GM15510 (cell line): ENCODE measurements around the gene TSEN15.

Experiments
- POLR2A ChIP-seq: IDR thresholded peaks from 3 replicates; pipeline ENCODE4 v1.6.1; 2011; ENCODE audit warnings: borderline replicate concordance; ENCODE audit not compliant: insufficient read length; ENCODE audit errors: extremely low read depth

TSEN15 gene

DNA sequence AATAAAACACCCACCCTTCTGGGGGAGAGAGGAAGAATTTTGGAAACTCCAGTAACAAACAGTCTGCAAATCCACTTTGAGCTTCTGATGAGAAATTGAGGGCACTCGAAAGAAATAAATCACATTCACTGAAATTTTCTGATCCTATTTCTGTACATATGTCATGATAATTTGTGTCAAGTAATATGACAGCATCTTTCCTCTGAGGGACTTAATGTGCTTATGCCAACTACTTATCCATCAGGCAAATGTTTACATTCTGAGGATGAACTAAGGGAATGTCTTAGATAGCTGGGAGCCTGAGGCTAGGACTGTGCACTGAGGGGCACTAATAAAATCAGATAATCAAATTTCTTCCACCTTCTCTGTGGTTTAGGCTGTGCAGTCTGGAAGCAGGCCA is 44.5 kb downstream of the TSEN15 start:
- no peak for TF ChIP-seq POLR2A

DNA sequence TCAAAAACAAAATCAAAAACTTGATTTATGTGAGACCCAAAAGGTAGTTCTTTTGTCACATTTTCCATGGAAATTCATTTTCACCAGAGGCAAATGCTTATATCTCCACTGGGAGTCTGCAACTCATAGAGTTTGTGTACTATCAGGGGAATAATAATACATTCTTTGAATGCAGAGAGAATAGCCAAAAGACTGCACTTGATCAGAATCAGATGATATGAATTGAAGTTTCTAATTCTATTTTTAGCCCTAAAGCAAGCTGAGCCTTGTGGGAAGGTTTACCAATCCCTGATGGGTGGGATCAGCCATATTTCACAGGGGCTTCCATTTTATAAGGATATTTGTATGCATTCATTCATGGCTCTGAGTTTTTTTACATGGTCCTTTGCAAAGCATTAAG is 49.6 kb downstream of the TSEN15 start:
- no peak for TF ChIP-seq POLR2A

DNA sequence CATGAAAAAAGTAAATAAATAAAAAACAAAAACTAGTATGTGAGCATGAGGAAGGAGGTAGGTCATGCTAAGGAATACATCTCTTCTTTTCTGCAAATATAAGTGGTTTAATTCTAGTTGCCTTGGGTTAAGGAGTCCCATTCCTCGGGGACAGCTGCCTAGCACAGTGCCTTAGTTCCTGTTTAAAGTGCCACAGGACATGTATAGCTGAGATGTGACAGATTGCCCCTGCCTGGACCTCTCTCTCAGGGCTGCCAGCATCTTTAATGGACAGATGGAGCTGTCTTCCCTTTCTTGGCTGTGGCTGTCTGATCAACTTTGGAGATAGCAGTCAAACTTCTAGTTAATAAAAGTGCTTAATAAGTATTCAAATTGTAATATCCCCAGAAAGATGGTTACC is 50.0 kb downstream of the TSEN15 start:
- TF ChIP-seq POLR2A = no peak

DNA sequence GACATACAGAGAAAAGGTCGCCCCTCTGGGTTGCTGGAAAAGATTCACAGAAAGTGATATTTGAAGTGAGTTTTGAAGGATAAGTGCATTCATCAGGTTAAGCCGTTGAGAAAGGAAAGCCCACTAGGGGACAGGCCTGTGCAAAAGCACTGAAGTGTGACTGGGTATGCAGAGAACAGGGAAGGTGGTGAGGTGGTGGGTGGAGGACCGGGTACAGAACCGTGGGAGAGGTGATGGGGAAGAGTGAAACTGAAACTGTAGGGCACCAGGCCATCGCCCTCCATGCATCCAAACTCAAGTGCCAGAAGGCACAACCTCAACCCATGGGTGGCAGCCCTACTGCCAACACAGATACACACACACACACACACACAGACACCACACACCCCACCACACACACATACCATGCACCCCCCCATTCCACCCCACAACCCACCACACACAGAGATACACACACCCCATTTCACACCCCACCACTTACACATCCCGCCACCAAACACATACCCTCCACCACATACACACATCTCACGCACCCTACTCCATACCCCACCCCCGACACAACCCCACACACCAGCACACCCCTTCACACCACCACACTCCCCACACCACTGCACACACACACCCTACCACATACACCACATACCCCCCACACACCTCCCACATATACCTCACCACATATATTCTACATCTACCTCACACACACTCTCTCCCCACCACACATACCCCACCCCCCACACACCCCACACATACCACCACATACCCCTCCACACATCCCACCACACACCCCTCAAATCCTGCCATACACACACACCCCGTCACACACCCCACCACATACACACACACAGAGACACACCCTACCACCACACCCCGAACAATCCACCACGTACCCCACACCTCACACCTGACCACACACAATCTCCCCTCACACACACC is 59.0 kb downstream of the TSEN15 start:
- no peak for TF ChIP-seq POLR2A

DNA sequence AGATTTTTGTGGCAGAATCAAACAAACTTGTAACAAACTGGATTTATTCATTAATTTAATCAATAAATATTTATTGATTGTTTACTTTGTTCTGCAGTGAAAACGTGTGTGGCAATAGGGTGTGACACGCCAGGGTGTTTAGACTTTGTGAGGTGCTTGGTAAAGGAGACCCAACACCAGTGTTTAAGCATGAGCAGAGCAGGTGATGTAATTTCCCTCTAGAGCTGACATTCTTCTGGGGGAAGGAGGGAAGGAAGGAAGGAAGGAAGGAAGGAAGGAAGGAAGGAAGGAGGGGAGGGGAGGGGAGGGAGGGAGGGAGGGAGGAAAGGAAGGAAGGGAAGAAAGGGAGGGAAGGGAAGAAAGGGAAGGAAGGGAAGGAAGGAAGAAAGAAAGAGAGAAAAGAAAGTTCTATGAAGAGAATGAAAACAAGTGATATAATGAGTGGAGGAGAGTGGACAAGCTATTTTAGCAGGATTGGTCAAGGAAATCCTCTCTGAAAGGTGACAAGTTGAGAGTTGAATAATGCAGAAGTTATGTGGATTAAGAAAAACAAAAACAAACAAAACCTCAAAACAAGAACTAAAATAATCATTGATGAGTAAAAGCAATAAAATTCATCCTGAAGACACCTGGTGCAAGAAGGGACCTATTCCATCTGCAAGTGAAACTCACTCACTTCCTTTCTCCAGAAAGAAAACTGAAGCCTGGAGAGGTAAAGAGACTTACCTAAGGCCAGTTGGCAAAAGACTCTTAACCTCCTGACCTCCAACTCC is 60.8 kb downstream of the TSEN15 start:
- no peak for TF ChIP-seq POLR2A

DNA sequence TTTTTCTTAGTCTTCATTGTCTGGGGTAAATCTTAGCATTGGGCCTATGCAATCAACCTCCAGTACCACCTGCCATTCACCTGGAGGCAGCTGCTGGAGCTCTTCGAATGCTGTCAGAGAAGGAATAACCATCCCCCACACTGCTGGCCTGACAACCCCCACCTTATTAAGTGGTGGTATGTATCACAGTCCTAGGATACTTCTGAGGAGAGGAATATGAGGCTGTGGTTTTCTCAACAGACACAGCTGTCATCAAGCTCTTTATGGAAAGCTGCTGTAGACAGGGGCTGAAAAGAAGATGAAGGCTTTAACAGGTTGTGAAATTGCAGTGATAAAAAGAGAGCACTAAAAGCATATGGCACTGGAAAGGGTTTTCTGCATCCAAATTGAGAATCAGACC is 61.7 kb downstream of the TSEN15 start:
- TF ChIP-seq POLR2A = no peak

DNA sequence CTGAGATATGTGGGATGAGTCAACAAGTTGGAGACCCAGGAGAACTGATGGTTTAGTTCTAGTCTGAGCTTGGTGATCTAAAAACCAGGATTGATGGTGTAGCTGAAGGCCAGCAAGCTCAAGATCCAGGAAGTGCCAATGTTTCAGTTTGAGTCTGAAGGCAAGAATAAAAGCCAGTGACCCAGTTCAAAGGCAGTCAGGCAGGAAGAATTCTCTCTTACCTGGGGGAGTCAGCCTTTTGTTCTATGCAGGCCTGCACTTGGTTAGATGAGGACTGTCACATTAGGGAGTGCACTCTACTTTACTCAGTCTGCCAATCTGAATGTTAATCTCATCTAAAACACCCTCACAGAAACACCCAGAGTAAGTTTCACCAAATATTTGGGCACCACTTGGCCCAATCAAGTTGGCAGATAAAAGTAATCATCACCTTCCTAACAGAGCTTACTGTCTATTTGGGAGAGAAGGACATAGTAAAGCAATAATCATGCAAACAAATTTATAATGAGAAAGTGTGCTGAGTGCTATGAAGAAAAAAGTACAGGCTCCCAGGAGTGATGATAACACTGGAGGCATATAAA is 63.4 kb downstream of the TSEN15 start:
- no peak for TF ChIP-seq POLR2A

DNA sequence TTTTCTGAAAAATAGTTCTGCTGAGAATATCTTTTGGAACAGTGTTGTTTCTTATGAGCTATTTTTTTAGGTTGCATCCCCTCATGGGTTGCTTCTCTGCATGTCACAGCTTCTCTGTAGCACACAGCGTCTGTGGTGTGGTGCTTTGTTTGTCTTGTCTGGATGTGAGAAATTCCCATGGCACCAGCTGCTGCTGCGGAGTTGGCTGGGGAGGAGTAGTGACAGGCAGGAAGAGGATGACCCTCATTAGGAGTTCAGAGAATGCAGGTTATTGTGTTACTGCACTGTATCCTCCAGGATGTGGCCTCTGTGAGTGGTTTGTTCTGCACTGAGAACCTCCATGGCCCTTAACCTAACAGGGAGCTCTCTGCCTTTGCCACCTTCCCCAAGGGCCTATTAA is 64.8 kb downstream of the TSEN15 start:
- no peak for TF ChIP-seq POLR2A

DNA sequence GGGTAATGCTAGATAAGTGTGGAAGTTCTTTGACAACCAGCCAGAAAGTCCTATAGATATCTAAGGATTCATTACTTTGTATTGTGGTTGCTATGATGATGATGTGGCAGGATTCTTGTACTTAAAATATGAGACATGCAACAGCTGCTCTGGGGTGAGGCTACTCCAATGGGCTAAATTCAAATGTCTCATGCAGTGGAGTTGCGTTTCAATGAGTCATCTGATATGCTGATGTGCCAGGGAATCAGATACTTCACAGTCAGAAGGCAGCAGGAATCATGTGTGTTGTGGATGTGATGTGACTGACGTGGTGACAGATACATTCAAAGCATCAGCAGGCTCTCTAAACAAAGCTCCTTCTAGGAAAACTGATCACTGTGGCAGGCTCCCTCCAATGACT is 66.5 kb downstream of the TSEN15 start:
- TF ChIP-seq POLR2A = no peak
